ENCODE results near the gene LLPH.

LLPH gene

GRCh38 chr12:66087365-66087943 is 43.1 kb downstream of the LLPH start:
- DNase-seq, result peak; percentile 57

- no peak for DNase-seq
Measured at GRCh38 chr12:66085998-66086397, 44.6 kb downstream of the LLPH start.

GRCh38 chr12:66085213-66085612 is 45.3 kb downstream of the LLPH start:
- DNase-seq, result no peak

- no peak for DNase-seq
Measured at GRCh38 chr12:66083766-66084165, 46.8 kb downstream of the LLPH start.

- no peak for DNase-seq
Measured at GRCh38 chr12:66082744-66083143, 47.8 kb downstream of the LLPH start.

GRCh38 chr12:66080791-66081190 is 49.8 kb downstream of the LLPH start:
- no peak for DNase-seq

- DNase-seq, result no peak
Measured at GRCh38 chr12:66077542-66077941, 53.0 kb downstream of the LLPH start.

- DNase-seq, result no peak
Measured at GRCh38 chr12:66074561-66074960, 56.0 kb downstream of the LLPH start.

- DNase-seq, result no peak
Measured at GRCh38 chr12:66072566-66072965, 58.0 kb downstream of the LLPH start.

- peak; percentile 43 for DNase-seq
Measured at GRCh38 chr12:66072135-66072534, 58.4 kb downstream of the LLPH start.

- peak; percentile 4 for DNase-seq
Measured at GRCh38 chr12:66071549-66071948, 59.0 kb downstream of the LLPH start.

- peak; percentile 6 for DNase-seq
Measured at GRCh38 chr12:66070378-66071120, 60.0 kb downstream of the LLPH start.

- no peak for DNase-seq
Measured at GRCh38 chr12:66066929-66067523, 63.5 kb downstream of the LLPH start.

Data from MV-4-11 (cell line).